SJCRH30 (cell line): Measurements from ENCODE around the gene GPX6. TPM values are rescaled to one million over a fixed set of nuclear protein-coding genes. Genes with fewer than 3 reads are reported as not detected.
"Not testable (repeated sequence)": the region's sequence is repeated elsewhere in the genome, so short reads cannot be mapped to it uniquely, and the experiment has no call there.

Source experiments
- DNase-seq, 2 experiments: peaks; one replicate each; pipeline ENCODE4 v3.0.0-alpha.2; 2015 to 2020
- H3K27ac ChIP-seq: fragments of 250-450 bp; sonication (Bioruptor Pico); 2 replicates; pipeline ENCODE4 v1.5.1; 2020; ENCODE audit warnings: mild to moderate bottlenecking, moderate library complexity
- H3K27me3 ChIP-seq: fragments of 250-450 bp; sonication (Bioruptor Pico); 2 replicates; pipeline ENCODE4 v1.5.1; 2020; ENCODE audit warnings: mild to moderate bottlenecking, moderate library complexity
- H3K36me3 ChIP-seq: fragments of 250-450 bp; sonication (Bioruptor Pico); 2 replicates; pipeline ENCODE4 v1.5.1; 2020; ENCODE audit warnings: mild to moderate bottlenecking, moderate library complexity
- H3K4me1 ChIP-seq: fragments of 250-450 bp; sonication (Bioruptor Pico); 2 replicates; pipeline ENCODE4 v1.5.1; 2020; ENCODE audit warnings: mild to moderate bottlenecking, moderate library complexity
- H3K4me3 ChIP-seq: fragments of 250-450 bp; sonication (Bioruptor Pico); 2 replicates; pipeline ENCODE4 v1.5.1; 2020; ENCODE audit warnings: mild to moderate bottlenecking, moderate library complexity
- H3K9me3 ChIP-seq: fragments of 250-450 bp; sonication (Bioruptor Pico); replicated peaks from 2 replicates; pipeline ENCODE4 v1.5.1; 2020; ENCODE audit warnings: mild to moderate bottlenecking, moderate library complexity
- total RNA-seq: library from RNA; depleted of rRNA; stranded (reverse); fragments of >200 nt; shearing (Covaris generic); gene quantifications from 2 replicates; pipeline ENCODE4 v1.2.3, GENCODE V29; 2014; rRNA removed

The GPX6 gene
- total RNA-seq, 1 experiment from 2014 or later = not detected

DNA sequence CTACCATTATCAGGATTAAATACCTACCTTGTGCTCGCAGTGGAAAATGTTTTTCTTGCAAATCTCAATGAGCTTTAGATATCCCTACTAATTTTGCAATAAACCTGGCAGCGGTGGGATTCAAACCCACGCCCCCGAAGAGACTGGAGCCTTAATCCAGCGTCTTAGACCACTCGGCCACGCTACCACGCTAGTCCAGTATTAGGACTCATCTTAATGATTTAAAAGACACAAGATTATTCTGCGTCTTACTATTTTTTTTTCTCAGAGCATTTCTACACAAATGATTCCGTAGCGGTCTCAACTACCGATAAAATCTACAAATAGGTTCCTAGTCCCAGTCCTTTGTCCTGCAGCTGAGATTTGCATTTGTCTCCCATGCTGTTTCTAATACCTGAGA lies 37.1 kb downstream of the GPX6 start:
- no peak overlapping the region for H3K4me3 ChIP-seq
- no peaks in the 10 kb centered on the region for H3K36me3 ChIP-seq
- no peaks in the 10 kb centered on the region for H3K27me3 ChIP-seq
- no peak for DNase-seq
- no peaks in the 10 kb centered on the region for H3K4me1 ChIP-seq
- H3K27ac ChIP-seq = no peak overlapping the region
- no peaks in the 10 kb centered on the region for H3K9me3 ChIP-seq

- Histone ChIP-seq H3K27ac (no peak overlapping the region), H3K27me3 (no peaks in the 10 kb centered on the region)
- peak; percentile 29 to 71 for DNase-seq
These were observed 41.0 kb downstream of the GPX6 start for GRCh38 chr6:28474441-28475219.

GRCh38 chr6:28469153-28469745 lies 46.3 kb downstream of the GPX6 start:
- DNase-seq, H3K36me3 ChIP-seq, H3K4me1 ChIP-seq, H3K9me3 ChIP-seq, H3K27ac ChIP-seq, H3K4me3 ChIP-seq, H3K27me3 ChIP-seq: not testable (repeated sequence)

More at GRCh38 chr6:28474441-28475219, 41.0 kb downstream of the GPX6 start:
- Histone ChIP-seq H3K4me1 (no peaks in the 10 kb centered on the region), H3K4me3 (peak overlapping the region; percentile 52), H3K9me3 (no peaks in the 10 kb centered on the region), H3K36me3 (no peaks in the 10 kb centered on the region)

- H3K27ac ChIP-seq = no peak overlapping the region
- H3K4me3 ChIP-seq = no peak overlapping the region
- H3K27me3 ChIP-seq = 0 out of 2 replicates have a peak, but pooled peaks cover 2% of the 10 kb centered on the region
- H3K9me3 ChIP-seq = no peaks in the 10 kb centered on the region
- no peaks in the 10 kb centered on the region for H3K36me3 ChIP-seq
- no peaks in the 10 kb centered on the region for H3K4me1 ChIP-seq
- DNase-seq = no peak
These were observed 47.5 kb downstream of the GPX6 start for GRCh38 chr6:28468056-28468455.

DNA sequence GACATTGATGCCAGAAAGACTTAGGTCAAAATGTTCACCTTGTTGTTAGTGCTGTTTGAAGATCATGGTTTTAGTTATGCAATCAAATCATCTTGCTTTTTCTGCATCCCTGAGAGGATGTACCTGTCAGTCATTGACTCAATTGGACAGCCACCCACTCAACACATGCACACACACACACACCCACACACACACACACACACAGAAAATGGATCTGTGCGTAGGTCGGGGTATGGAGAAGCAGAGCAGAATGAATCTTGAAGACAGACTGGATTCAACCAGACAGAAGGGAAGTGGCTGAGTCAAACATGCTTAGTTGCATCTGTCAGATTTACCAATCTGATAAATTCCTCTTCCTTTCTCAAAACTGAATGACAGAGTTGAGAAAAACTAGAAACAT lies 53.2 kb downstream of the GPX6 start:
- no peaks in the 10 kb centered on the region for H3K36me3 ChIP-seq
- H3K27ac ChIP-seq = no peak overlapping the region
- H3K4me1 ChIP-seq = no peaks in the 10 kb centered on the region
- no peak overlapping the region for H3K4me3 ChIP-seq
- 0 out of 2 replicates have a peak, but pooled peaks cover 6% of the 10 kb centered on the region for H3K27me3 ChIP-seq
- no peak for DNase-seq
- no peaks in the 10 kb centered on the region for H3K9me3 ChIP-seq

GRCh38 chr6:28458568-28458967 lies 57.0 kb downstream of the GPX6 start:
- H3K4me3 ChIP-seq = no peak overlapping the region
- no peaks in the 10 kb centered on the region for H3K4me1 ChIP-seq
- H3K9me3 ChIP-seq = no peaks in the 10 kb centered on the region
- no peak for DNase-seq
- 0 out of 2 replicates have a peak, but pooled peaks cover 4% of the 10 kb centered on the region for H3K27me3 ChIP-seq
- no peaks in the 10 kb centered on the region for H3K36me3 ChIP-seq
- no peak overlapping the region for H3K27ac ChIP-seq

Other genes starting within 250 kb of the GPX6 start
- 12.1 and 12.7 TPM in 2 replicates for gene ZSCAN26, start 248.7 kb downstream of the GPX6 start, total RNA-seq
- 9.7 and 11.2 TPM in 2 replicates for gene PGBD1, start 234.2 kb downstream of the GPX6 start, total RNA-seq
- 1.9 and 2.6 TPM in 2 replicates for gene ZSCAN31, start 179.6 kb downstream of the GPX6 start, total RNA-seq
- gene ZKSCAN3, start 165.8 kb downstream of the GPX6 start, total RNA-seq = 3.9 and 4.6 TPM in 2 replicates
- 8.4 and 10.5 TPM in 2 replicates for gene ZSCAN12, start 116.0 kb downstream of the GPX6 start, total RNA-seq
- gene ZSCAN23, start 72.3 kb downstream of the GPX6 start, total RNA-seq = 1.1 and 2.3 TPM in 2 replicates
- not detected in 2 replicates for gene GPX5, start 10.1 kb upstream of the GPX6 start, total RNA-seq